Erythroblast (primary cell): Measurements from ENCODE around the gene RALGPS2.

Experiments used
- GATA1 ChIP-seq: IDR thresholded peaks from 2 replicates; pipeline ENCODE4 v1.6.1; 2011; ENCODE audit warnings: low read depth, mild to moderate bottlenecking, control low read depth, low read length, moderate library complexity
- POLR2A ChIP-seq: IDR thresholded peaks from 2 replicates; pipeline ENCODE4 v1.6.1; 2011; ENCODE audit warnings: mild to moderate bottlenecking, low read length

- TF ChIP-seq POLR2A (no peak), GATA1 (no peak)
Observed at GRCh38 chr1:178875936-178876335, 150.9 kb downstream of the RALGPS2 start.
